Right lobe of liver (tissue), 4 donors: ENCODE data around the gene ZFP62.
A peak's percentile ranks its signal among the peaks of the same experiment; 100 is the strongest.

Experiments
- POLR2A ChIP-seq: fragments of 450-650 bp; IDR thresholded peaks from one replicate; pipeline ENCODE4 v1.6.1; 2017; ENCODE audit warnings: antibody characterized with exemption, mild to moderate bottlenecking
- TF ChIP-seq, protein P1 (sequence below), 4 donors: fragments of 200-600 bp in 3 of 4; fragments of 450-650 bp in 1 of 4; IDR thresholded peaks; one replicate each; pipeline versions ENCODE4 v1.5.1 to v1.8.0; 2016 to 2022; ENCODE audit warnings: antibody characterized with exemption in 4 of 4, mild to moderate bottlenecking in 2 of 4
- donor health status: DM: no; HTN: no; CAD: no.
- donor health status: DM: no; HTN: no; CAD: no.
- donor health status: DM: no; HTN: yes; CAD: no.

DNA sequence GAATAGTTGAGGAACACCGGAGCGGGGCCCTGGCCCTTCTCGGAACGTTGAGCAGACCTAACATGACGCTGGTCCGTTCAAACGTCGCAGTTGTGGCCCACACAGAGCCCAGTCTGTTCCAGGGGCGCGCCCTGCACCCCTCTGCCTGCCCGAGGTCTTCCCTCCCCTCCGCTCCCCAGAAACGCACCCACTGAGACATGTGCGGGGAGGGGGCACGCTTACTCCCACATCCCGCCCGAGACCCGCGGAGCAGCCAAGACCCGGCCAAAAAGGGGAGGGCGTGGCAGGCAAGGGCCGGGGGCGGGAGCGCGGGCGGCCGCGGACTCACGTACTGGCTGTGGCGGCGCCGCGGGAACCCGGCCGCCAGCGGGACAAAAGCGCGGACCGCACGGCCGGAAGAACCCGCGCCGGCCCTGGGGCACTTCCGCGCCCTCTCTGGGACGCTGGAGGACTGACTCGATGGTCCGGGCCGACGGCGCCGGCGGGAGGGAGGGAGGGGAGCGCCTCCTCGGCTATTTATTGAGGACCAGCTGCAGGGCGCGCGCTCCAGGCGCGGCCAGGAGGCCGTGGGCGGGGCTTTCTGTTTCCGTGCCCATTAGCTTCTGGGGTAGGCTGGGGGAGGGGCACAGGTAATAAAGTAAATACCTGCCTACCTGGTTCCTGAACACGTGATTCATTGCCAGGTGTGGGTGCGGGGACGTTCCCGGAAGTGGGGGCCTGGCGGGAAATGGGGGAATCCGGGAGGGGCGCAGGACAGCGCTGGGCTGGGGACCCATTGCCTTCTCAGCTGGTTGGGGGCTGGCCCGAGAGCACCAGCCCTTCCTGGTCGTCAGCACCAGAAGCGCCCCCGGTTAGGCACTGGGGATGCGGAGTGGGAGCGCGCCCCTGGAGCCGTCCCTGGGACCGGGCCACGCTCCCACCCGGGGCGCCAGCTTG is at the start of gene ZFP62:
- TF ChIP-seq, protein P1, sequence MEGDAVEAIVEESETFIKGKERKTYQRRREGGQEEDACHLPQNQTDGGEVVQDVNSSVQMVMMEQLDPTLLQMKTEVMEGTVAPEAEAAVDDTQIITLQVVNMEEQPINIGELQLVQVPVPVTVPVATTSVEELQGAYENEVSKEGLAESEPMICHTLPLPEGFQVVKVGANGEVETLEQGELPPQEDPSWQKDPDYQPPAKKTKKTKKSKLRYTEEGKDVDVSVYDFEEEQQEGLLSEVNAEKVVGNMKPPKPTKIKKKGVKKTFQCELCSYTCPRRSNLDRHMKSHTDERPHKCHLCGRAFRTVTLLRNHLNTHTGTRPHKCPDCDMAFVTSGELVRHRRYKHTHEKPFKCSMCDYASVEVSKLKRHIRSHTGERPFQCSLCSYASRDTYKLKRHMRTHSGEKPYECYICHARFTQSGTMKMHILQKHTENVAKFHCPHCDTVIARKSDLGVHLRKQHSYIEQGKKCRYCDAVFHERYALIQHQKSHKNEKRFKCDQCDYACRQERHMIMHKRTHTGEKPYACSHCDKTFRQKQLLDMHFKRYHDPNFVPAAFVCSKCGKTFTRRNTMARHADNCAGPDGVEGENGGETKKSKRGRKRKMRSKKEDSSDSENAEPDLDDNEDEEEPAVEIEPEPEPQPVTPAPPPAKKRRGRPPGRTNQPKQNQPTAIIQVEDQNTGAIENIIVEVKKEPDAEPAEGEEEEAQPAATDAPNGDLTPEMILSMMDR (IDR thresholded peaks at IDR 0.05): peak in 1 of 4 donors; percentile 12
- peak; percentile 75 for TF ChIP-seq POLR2A
